ENCODE data around the gene POU2F2.

The POU2F2 gene

GRCh38 chr19:42132030-42132628 lies at the start of gene POU2F2:
POU2F2 (minus strand) TSS chr19:42132446; CDS start chr19:42132411, 35 bp downstream.
- DNase-seq (ENCODE audit: low read depth in 4 of 4, low spot score in 1 of 4) = peak; percentile 69 to 87 (median 77)

GRCh38 chr19:42178791-42179674 lies 46.8 kb upstream of the POU2F2 start:
- DNase-seq (ENCODE audit: low read depth in 4 of 4, low spot score in 1 of 4) = no peak

DNA sequence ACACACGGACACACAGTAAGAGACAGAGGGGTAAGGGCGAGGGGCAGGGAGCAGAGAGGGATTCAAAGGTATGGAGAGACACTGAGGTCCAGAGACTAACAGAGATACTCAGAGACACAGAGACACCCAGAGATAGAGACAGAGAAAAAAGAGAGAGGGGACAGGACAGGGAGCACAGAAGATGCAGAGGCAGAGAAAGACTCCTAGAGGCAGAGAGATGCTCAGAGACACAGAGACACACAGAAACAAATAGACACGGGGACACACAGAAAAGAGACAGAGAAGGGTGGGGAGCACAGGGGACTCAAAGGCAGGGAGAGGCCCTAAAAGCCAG lies 45.4 kb upstream of the POU2F2 start:
- no peak for DNase-seq (ENCODE audit: low read depth in 4 of 4, low spot score in 1 of 4)

- peak; percentile 45 to 74 (median 59) for DNase-seq (ENCODE audit: low read depth in 4 of 4, low spot score in 1 of 4)
Observed at GRCh38 chr19:42176990-42177685, 44.9 kb upstream of the POU2F2 start.

DNA sequence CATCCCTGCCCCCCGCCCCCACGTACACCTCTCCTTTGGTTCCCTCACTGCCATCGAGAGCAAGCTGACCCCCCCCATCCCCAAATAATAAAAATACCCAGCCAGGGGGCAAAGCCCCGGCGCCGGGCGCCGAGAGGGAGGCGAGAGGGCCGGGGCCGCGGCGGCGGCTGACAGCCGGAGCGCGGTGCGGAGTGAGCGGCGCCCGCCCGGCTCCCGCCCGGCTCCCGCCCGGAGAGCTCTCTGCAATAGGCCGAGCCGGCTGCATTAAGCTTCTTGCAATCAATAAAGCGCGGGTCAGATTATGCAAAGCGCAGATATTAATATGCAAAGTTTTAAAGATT lies 44.4 kb upstream of the POU2F2 start:
- DNase-seq (ENCODE audit: low read depth in 4 of 4, low spot score in 1 of 4) = no peak

- DNase-seq (ENCODE audit: low read depth in 4 of 4, low spot score in 1 of 4) = no peak
Observed at GRCh38 chr19:42175952-42176648, 43.9 kb upstream of the POU2F2 start.

GRCh38 chr19:42174958-42175734 lies 42.9 kb upstream of the POU2F2 start:
- no peak for DNase-seq (ENCODE audit: low read depth in 4 of 4, low spot score in 1 of 4)

DNA sequence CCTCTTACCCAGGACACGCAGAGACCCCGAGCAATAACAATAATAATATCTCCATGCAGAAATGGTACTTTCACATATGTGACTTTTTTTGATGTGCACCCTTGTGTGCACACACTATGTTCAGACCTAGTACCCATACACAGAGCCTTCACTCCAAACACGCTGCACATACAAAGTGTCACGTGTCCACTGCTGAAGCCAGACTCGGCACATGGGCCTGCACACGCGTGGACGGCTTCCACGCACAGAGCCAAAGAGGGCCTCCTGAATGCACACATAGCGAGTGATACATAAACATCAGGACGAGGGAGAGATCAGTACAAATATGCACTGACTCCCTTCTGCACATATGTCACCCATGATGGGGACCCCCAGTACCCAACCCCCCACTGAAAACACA lies 41.9 kb upstream of the POU2F2 start:
- DNase-seq (ENCODE audit: low read depth in 4 of 4, low spot score in 1 of 4) = no peak

DNA sequence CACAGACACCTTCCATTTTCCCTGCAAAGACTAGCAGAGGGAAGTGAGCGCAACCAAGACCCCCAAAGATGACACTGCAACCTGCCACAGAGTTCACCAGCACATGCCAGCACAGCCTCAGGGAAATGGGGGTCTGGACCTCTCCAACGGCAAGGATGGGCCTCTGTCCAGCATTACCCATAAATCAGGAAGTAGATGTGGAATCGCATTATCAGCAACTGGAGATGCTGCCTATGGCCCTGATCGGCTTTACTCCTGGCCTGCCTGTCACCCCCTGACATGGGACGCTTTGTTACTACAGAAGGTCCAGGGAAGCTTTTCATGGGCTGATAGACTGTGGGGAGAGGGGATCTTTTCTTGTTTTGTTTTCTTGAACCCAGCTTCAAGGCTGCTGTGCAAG lies 41.4 kb upstream of the POU2F2 start:
- DNase-seq (ENCODE audit: low read depth in 4 of 4, low spot score in 1 of 4) = no peak

DNA sequence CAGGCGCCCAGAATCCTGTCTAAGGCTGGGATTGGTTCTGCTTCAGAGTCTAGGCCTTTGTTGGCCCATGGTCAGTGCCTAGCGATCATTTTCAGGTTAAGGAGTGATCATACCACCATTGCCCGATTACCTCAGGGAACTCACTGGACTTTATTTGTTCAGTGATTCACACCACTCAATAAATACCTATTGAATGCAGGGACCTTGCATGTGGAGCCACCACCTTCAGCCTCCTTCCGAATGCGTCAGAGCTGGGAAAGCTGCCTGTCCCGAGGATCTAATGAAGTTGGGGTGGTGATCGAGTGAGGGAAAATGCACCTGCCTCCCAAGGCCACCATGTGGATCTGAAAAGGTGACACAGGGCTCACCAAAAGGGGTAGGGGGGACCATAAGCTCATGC lies 40.0 kb upstream of the POU2F2 start:
- DNase-seq (ENCODE audit: low read depth in 4 of 4, low spot score in 1 of 4) = no peak

DNA sequence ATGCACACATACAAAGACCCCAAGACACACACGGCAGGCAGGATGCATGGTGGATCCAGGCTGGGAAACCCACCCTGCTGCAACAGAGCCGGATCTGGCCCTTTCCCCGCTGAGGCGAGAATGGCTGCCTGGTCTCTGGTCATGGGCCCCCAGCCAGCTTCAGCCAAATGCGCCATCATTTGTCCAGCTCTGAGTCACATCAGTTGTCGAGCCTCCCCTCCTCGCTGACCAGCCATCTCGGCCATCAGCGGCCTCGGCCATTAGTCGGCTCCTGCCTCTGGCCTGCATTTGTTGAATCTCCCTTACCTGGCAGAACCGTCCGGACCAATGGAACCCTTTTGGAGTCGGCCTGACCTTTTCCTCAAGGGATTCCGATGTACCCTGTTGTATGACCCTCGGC lies 38.5 kb upstream of the POU2F2 start:
- no peak for DNase-seq (ENCODE audit: low read depth in 4 of 4, low spot score in 1 of 4)

GRCh38 chr19:42169486-42170413 lies 37.5 kb upstream of the POU2F2 start:
- DNase-seq (ENCODE audit: low read depth in 4 of 4, low spot score in 1 of 4) = no peak

DNA sequence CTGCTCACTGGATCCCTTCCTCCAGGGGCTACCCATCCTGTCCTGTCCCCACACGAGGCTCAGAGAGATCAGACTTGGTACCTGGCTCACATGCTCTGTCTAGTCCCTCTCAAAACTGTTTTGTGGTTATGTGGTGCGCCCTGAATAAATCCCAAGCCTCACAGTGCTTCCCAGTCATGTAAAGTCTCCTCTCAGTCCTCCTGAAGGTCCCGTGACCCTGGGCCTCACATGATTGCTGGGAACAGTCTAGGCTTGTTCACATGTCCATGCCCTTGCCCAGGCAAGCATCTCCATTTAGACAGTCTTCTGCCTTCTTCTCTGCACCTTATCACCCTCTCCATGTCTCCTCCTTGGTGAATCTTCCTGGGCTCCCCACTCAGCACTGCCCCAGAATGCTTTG lies 36.0 kb upstream of the POU2F2 start:
- DNase-seq (ENCODE audit: low read depth in 4 of 4, low spot score in 1 of 4) = no peak

GRCh38 chr19:42166316-42166715 lies 34.1 kb upstream of the POU2F2 start:
- no peak for DNase-seq (ENCODE audit: low read depth in 4 of 4, low spot score in 1 of 4)

DNA sequence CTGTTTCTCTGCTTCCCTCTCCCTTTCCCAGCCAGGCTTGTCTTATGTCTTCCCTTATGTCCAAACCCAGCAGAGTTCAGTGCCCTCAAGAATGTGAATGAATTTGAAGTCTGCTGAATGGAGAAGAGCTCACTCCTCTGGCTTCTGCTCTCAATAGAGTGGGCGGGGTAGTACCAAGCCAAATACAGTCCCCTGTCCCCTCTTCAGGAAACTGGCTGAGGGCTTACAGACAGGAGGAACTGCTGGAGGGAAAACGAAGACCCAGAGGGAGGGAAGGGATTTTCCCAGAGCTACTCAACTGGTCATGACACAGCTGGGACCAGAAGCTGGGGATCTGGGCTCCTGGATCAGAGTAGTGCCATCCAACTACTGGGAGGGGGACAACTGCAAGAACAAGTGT lies 32.9 kb upstream of the POU2F2 start:
- no peak for DNase-seq (ENCODE audit: low read depth in 4 of 4, low spot score in 1 of 4)

DNA sequence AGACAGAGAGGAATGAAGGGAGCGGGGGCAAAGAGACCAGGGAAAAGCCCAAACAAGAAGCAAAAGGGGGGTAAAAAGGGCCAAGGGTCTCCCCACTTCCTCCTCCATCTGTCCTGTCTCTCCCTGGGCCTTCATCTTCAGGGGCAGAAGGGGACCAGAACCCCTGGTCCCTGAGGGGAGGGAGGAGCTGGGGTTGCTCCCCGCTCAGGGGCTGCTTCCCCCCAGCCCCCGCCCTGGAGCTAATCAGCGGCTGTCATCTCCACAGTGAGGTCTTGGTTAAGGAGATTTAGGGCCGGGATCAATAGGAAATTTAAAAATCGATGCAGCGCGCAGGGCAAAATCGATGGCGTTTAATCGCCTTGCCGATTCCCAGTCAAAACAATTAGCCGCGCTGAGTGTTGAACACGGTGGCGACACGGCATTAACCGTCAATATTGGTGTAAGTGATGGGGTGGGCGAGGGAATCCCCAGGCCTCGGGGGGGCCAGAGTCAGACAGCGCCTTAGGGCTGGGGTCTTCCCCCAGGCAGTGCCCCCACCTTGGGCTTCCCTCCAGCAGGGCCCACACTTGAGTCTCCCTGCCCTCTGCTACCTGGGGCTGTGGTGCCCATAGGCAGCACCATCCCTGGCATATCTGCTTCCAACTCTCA lies 29.5 kb upstream of the POU2F2 start:
- DNase-seq (ENCODE audit: low read depth in 4 of 4, low spot score in 1 of 4) = no peak

GRCh38 chr19:42159942-42160341 lies 27.7 kb upstream of the POU2F2 start:
- DNase-seq (ENCODE audit: low read depth in 4 of 4, low spot score in 1 of 4) = no peak

GRCh38 chr19:42158926-42159325 lies 26.7 kb upstream of the POU2F2 start:
- no peak for DNase-seq (ENCODE audit: low read depth in 4 of 4, low spot score in 1 of 4)

DNA sequence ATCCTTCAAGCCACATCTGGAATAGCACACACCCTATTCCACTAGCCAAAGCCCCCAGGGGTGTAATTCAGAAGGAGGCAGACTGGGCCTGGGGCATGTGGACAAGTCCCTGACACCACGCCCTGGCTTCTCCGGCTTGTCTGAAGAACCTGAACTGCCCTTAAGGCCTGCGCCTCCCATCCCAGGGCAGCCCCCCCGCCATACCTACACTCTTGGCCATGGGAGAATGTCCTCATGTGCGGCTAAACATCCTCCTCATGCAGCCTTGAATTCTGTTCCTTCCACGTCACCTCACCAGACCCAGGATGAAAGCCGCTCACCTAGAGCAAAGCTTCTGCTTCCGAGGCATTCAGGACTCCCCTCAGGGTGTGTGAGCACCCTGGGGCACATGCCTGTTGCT lies 24.3 kb upstream of the POU2F2 start:
- no peak for DNase-seq (ENCODE audit: low read depth in 4 of 4, low spot score in 1 of 4)

Data from stimulated activated CD4-positive, alpha-beta T cell treated with anti-CD3 and anti-CD28 coated beads, Interleukin-1b, Interleukin-23, amount 100 ng/mL, for 24 hours (primary cell).